H9 (cell line): Measurements from ENCODE around the gene DLGAP4. TPM values are rescaled to one million over a fixed set of nuclear protein-coding genes. Genes with fewer than 3 reads are reported as not detected.

Experiments used
- DNase-seq: peaks from one replicate; pipeline ENCODE4 v3.0.0-alpha.2; 2017
- H2AFZ ChIP-seq: one replicate; pipeline ENCODE4 v1.6.1; 2013; ENCODE audit warnings: mild to moderate bottlenecking, low read length, control low read depth, moderate library complexity
- H2AK5ac ChIP-seq: 2 replicates; pipeline ENCODE4 v1.6.1; 2013; ENCODE audit warnings: low read length, control low read depth, mixed read lengths; ENCODE audit not compliant: insufficient read length
- H2BK120ac ChIP-seq: one replicate; pipeline ENCODE4 v1.6.1; 2013; ENCODE audit warnings: low read depth, mild to moderate bottlenecking, low read length, control low read depth, inconsistent platforms; ENCODE audit not compliant: poor library complexity, severe bottlenecking
- H2BK12ac ChIP-seq: 2 replicates; pipeline ENCODE4 v1.6.1; 2013; ENCODE audit warnings: low read length, control low read depth, mixed read lengths, low read depth; ENCODE audit not compliant: insufficient read length
- H2BK15ac ChIP-seq: 2 replicates; pipeline ENCODE4 v1.6.1; 2013; ENCODE audit warnings: low read depth, low read length, control low read depth
- H2BK20ac ChIP-seq: one replicate; pipeline ENCODE4 v1.6.1; 2013; ENCODE audit warnings: low read depth, mild to moderate bottlenecking, low read length, control low read depth, inconsistent platforms; ENCODE audit not compliant: poor library complexity, severe bottlenecking
- H2BK5ac ChIP-seq: 2 replicates; pipeline ENCODE4 v1.6.1; 2013; ENCODE audit warnings: low read length, control low read depth, mixed read lengths; ENCODE audit not compliant: insufficient read length
- H3K14ac ChIP-seq: 2 replicates; pipeline ENCODE4 v1.6.1; 2013; ENCODE audit warnings: low read length, control low read depth; ENCODE audit not compliant: insufficient read depth
- H3K18ac ChIP-seq: 2 replicates; pipeline ENCODE4 v1.6.1; 2013; ENCODE audit warnings: low read depth, mild to moderate bottlenecking, mixed read lengths, low read length, control low read depth; ENCODE audit not compliant: insufficient read length
- H3K23ac ChIP-seq: 2 replicates; pipeline ENCODE4 v1.6.1; 2013; ENCODE audit warnings: low read length, control low read depth, mixed read lengths, low read depth; ENCODE audit not compliant: insufficient read length
- H3K23me2 ChIP-seq: 2 replicates; pipeline ENCODE4 v1.6.1; 2013; ENCODE audit warnings: low read depth, mild to moderate bottlenecking, mixed read lengths, low read length, control low read depth; ENCODE audit not compliant: insufficient read length, poor library complexity, severe bottlenecking
- H3K27ac ChIP-seq: 2 replicates; pipeline ENCODE4 v1.5.1; 2013; ENCODE audit warnings: low read length, control low read depth, mixed read lengths, low read depth; ENCODE audit not compliant: insufficient read length
- H3K27me3 ChIP-seq: 2 replicates; pipeline ENCODE4 v1.6.1; 2013; ENCODE audit warnings: low read length, control low read depth, inconsistent platforms; ENCODE audit not compliant: insufficient read depth
- H3K4ac ChIP-seq: 2 replicates; pipeline ENCODE4 v1.6.1; 2013; ENCODE audit warnings: low read depth, mild to moderate bottlenecking, control low read depth, inconsistent platforms, low read length, moderate library complexity
- H3K4me1 ChIP-seq: 2 replicates; pipeline ENCODE4 v1.6.1; 2013; ENCODE audit warnings: low read length, control low read depth, inconsistent platforms; ENCODE audit not compliant: insufficient read depth
- H3K4me2 ChIP-seq: 2 replicates; pipeline ENCODE4 v1.6.1; 2013; ENCODE audit warnings: low read length, control low read depth, mixed read lengths; ENCODE audit not compliant: insufficient read length, insufficient read depth
- H3K56ac ChIP-seq: 2 replicates; pipeline ENCODE4 v1.6.1; 2013; ENCODE audit warnings: low read depth, mild to moderate bottlenecking, mixed read lengths, low read length, control low read depth; ENCODE audit not compliant: insufficient read length
- H3K79me1 ChIP-seq: 2 replicates; pipeline ENCODE4 v1.6.1; 2013; ENCODE audit warnings: low read depth, mild to moderate bottlenecking, moderate library complexity, low read length, control low read depth, inconsistent platforms; ENCODE audit not compliant: insufficient read depth, poor library complexity, severe bottlenecking
- H3K79me2 ChIP-seq: 2 replicates; pipeline ENCODE4 v1.6.1; 2013; ENCODE audit warnings: low read length, control low read depth, inconsistent platforms; ENCODE audit not compliant: insufficient read depth
- H3K9ac ChIP-seq: 2 replicates; pipeline ENCODE4 v1.6.1; 2013; ENCODE audit warnings: low read length, control low read depth, mixed read lengths; ENCODE audit not compliant: insufficient read length; ENCODE audit errors: extremely low read depth
- H3K9me3 ChIP-seq: one replicate; pipeline ENCODE4 v1.6.1; 2013; ENCODE audit warnings: low read depth, low read length, inconsistent platforms; ENCODE audit not compliant: control insufficient read depth
- H3T11ph ChIP-seq: one replicate; pipeline ENCODE4 v1.6.1; 2013; ENCODE audit warnings: mild to moderate bottlenecking, low read length, control low read depth, inconsistent platforms
- H4K20me1 ChIP-seq: one replicate; pipeline ENCODE4 v1.6.1; 2013; ENCODE audit not compliant: control insufficient read depth, insufficient read length, insufficient read depth
- H4K5ac ChIP-seq: 2 replicates; pipeline ENCODE4 v1.6.1; 2013; ENCODE audit warnings: low read depth, mild to moderate bottlenecking, mixed read lengths, low read length, control low read depth; ENCODE audit not compliant: insufficient read length
- H4K8ac ChIP-seq: replicated peaks from 2 replicates; pipeline ENCODE4 v1.6.1; 2013; ENCODE audit warnings: low read length, control low read depth, mixed read lengths, low read depth; ENCODE audit not compliant: insufficient read length
- H4K91ac ChIP-seq: 2 replicates; pipeline ENCODE4 v1.6.1; 2013; ENCODE audit warnings: low read depth, mild to moderate bottlenecking, moderate library complexity, mixed read lengths, low read length, control low read depth; ENCODE audit not compliant: insufficient read length
- H3K27ac Mint-ChIP-seq, 3 experiments: 2 replicates in 2 of 3; 3 replicates in 1 of 3; pipeline ENCODE4 v1.8.0; 2020 to 2021; ENCODE audit warnings: mixed read lengths in 3 of 3, mild to moderate bottlenecking in 1 of 3, moderate library complexity in 1 of 3
- H3K27me3 Mint-ChIP-seq: 2 replicates; pipeline ENCODE4 v1.8.0; 2021; ENCODE audit warnings: low read depth, mild to moderate bottlenecking, moderate library complexity, mixed read lengths
- H3K36me3 Mint-ChIP-seq, 3 experiments: 2 replicates in 2 of 3; 3 replicates in 1 of 3; pipeline ENCODE4 v1.8.0; 2020 to 2021; ENCODE audit warnings: low read depth in 3 of 3, mixed read lengths in 3 of 3; ENCODE audit not compliant: insufficient read depth in 1 of 3
- H3K4me1 Mint-ChIP-seq, 2 experiments: 2 replicates each; pipeline ENCODE4 v1.8.0; 2020; ENCODE audit warnings: mixed read lengths in 2 of 2
- H3K4me3 Mint-ChIP-seq, 2 experiments: 2 replicates in 1 of 2; 3 replicates in 1 of 2; pipeline ENCODE4 v1.8.0; 2020 to 2021; ENCODE audit warnings: mild to moderate bottlenecking in 2 of 2, mixed read lengths in 2 of 2, moderate library complexity in 1 of 2
- H3K9me3 Mint-ChIP-seq, 2 experiments: 2 replicates in 1 of 2; 3 replicates in 1 of 2; pipeline ENCODE4 v1.8.0; 2020; ENCODE audit warnings: mild to moderate bottlenecking in 2 of 2, mixed read lengths in 2 of 2, moderate library complexity in 1 of 2
- WGBS: extraction: QIAGEN DNeasy Blood & Tissue Kit; methylation state at CpG from one replicate; pipeline ENCODE4 v1.1.7; 2013; ENCODE audit warnings: missing lambda C conversion rate, low lambda C conversion rate, mixed read lengths; ENCODE audit not compliant: insufficient read length; ENCODE audit errors: extremely low coverage; 5-methylcytosine and 5-hydroxymethylcytosine counted together
- total RNA-seq: library from RNA; stranded (reverse); gene quantifications from 2 replicates; pipeline ENCODE4 v1.2.1, GENCODE V29; 2021
- TF ChIP-seq, protein P1 (sequence below): fragments of 200-600 bp; sonication (generic); conservative IDR thresholded peaks from 3 replicates; pipeline ENCODE4 v1.8.0; 2021; ENCODE audit warnings: antibody characterized with exemption, mild to moderate bottlenecking

Gene DLGAP4
- total RNA-seq, 1 experiment from 2014 or later = 48.0 TPM

DNA sequence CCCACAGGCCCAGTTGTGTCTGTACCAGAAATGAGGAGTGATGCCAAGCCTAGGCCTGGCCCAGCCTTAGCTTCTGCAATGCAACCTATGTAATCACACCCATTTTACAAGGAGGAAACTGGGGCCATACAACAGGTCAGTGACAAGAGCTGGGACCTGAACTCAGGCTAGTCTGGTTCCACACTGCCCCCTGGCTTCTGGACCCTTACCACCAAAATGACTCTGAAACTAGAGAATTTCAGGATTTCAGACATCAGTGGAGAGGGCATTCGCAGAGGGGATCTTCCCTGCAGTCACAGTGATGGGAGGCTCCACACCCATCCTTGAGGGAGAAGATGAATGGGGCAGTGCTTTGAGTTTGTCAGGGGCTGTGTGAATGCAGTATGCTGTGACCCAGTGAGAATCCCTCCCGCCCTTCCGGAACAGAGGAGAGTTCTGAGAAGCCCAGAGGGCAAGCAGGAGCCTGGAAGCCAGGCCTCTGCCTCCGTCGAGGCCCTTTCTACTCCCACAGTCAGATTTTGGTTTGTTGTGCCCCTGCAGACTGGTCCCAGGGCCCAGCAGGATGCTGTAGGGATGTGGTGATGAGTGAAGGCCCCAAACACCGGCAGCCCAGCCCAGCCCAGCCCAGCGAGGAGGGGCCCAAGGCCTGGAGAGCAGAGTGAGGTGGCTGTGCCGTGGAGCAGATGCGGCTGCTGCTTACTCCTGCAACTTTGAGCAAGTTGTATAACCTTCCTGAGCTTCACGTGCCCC is 187.1 kb downstream of the DLGAP4 start:
- TF ChIP-seq, protein P1, sequence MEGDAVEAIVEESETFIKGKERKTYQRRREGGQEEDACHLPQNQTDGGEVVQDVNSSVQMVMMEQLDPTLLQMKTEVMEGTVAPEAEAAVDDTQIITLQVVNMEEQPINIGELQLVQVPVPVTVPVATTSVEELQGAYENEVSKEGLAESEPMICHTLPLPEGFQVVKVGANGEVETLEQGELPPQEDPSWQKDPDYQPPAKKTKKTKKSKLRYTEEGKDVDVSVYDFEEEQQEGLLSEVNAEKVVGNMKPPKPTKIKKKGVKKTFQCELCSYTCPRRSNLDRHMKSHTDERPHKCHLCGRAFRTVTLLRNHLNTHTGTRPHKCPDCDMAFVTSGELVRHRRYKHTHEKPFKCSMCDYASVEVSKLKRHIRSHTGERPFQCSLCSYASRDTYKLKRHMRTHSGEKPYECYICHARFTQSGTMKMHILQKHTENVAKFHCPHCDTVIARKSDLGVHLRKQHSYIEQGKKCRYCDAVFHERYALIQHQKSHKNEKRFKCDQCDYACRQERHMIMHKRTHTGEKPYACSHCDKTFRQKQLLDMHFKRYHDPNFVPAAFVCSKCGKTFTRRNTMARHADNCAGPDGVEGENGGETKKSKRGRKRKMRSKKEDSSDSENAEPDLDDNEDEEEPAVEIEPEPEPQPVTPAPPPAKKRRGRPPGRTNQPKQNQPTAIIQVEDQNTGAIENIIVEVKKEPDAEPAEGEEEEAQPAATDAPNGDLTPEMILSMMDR = peak; percentile 65
- no peak overlapping the region for H4K5ac ChIP-seq
- H3K4ac ChIP-seq = no peak overlapping the region
- H3T11ph ChIP-seq = no peak overlapping the region
- no peak overlapping the region for H2AFZ ChIP-seq
- no peaks in the 10 kb centered on the region for H3K4me1 ChIP-seq
- H3K27ac Mint-ChIP-seq = peak overlapping the region in 2 of 3 experiments; percentile 33 to 71; a peak in 2 of 7 replicates
- H3K23me2 ChIP-seq = no peaks in the 10 kb centered on the region
- H2BK15ac ChIP-seq = no peak overlapping the region
- no peak overlapping the region for H2BK120ac ChIP-seq
- no peak overlapping the region for H2BK5ac ChIP-seq
- H3K27ac ChIP-seq = no peak overlapping the region
- no peak overlapping the region for H3K14ac ChIP-seq
- no peaks in the 10 kb centered on the region for H3K79me1 ChIP-seq
- no peaks in the 10 kb centered on the region for H3K27me3 ChIP-seq
- H3K4me1 Mint-ChIP-seq = peaks cover 14 to 17% of the 10 kb centered on the region in 2 experiments
- DNase-seq = peak; percentile 60
- no peaks in the 10 kb centered on the region for H3K27me3 Mint-ChIP-seq
- no peak overlapping the region for H4K91ac ChIP-seq
- H3K23ac ChIP-seq = no peak overlapping the region
- H3K9me3 ChIP-seq = no peaks in the 10 kb centered on the region
- H3K9ac ChIP-seq = no peak overlapping the region
- no peak overlapping the region for H4K8ac ChIP-seq
- no peak overlapping the region for H2BK20ac ChIP-seq
- H3K36me3 Mint-ChIP-seq = peaks cover 6 to 27% (median 25%) of the 10 kb centered on the region in 3 experiments; a peak in 6 of 7 replicates
- no peak overlapping the region for H3K4me2 ChIP-seq
- H3K9me3 Mint-ChIP-seq = no peaks in the 10 kb centered on the region
- no peak overlapping the region for H2AK5ac ChIP-seq
- H3K4me3 Mint-ChIP-seq = no peak overlapping the region
- H3K79me2 ChIP-seq = no peaks in the 10 kb centered on the region
- no CpG with 5 or more reads among the region's 10 CpGs for WGBS
- no peaks in the 10 kb centered on the region for H4K20me1 ChIP-seq
- no peak overlapping the region for H3K18ac ChIP-seq
- no peak overlapping the region for H2BK12ac ChIP-seq
- H3K56ac ChIP-seq = no peak overlapping the region
